GM18507 (cell line): Measurements from ENCODE around the gene TMEM108.

Experiments
- DNase-seq: peaks from one replicate; pipeline ENCODE4 v3.0.0; 2011; ENCODE audit warnings: low read depth; ENCODE audit not compliant: insufficient read length; ENCODE audit errors: extremely low spot score
- FAIRE-seq: peaks from 2 replicates; lab custom pipeline; 2011; peaks lifted over from hg19 to GRCh38; lab: Jason Lieb, UNC

The TMEM108 gene

GRCh38 chr3:133368371-133369067 is 330.3 kb downstream of the TMEM108 start:
- no peak for FAIRE-seq

GRCh38 chr3:133369068-133369440 is 330.9 kb downstream of the TMEM108 start:
- no peak for FAIRE-seq
- no peak for DNase-seq

More at GRCh38 chr3:133368371-133369067, 330.3 kb downstream of the TMEM108 start:
- no peak for DNase-seq

GRCh38 chr3:133371181-133371580 is 333.0 kb downstream of the TMEM108 start:
- DNase-seq (no peak), FAIRE-seq (no peak)

- DNase-seq (no peak), FAIRE-seq (no peak)
Measured at GRCh38 chr3:133371676-133372075, 333.5 kb downstream of the TMEM108 start.

- no peak for FAIRE-seq
- DNase-seq: no peak
Measured at GRCh38 chr3:133374708-133375402, 336.7 kb downstream of the TMEM108 start.

- no peak for FAIRE-seq
- DNase-seq: no peak
Measured at GRCh38 chr3:133375403-133375745, 337.2 kb downstream of the TMEM108 start.

- no peak for FAIRE-seq
- DNase-seq: no peak
Measured at GRCh38 chr3:133376810-133377209, 338.6 kb downstream of the TMEM108 start.

GRCh38 chr3:133377396-133377795 is 339.2 kb downstream of the TMEM108 start:
- DNase-seq (no peak), FAIRE-seq (peak; percentile 68)

- no peak for DNase-seq
- no peak for FAIRE-seq
Measured at GRCh38 chr3:133379926-133380325, 341.7 kb downstream of the TMEM108 start.

- no peak for DNase-seq
- FAIRE-seq: no peak
Measured at GRCh38 chr3:133380481-133381225, 342.5 kb downstream of the TMEM108 start.

GRCh38 chr3:133381346-133382109 is 343.3 kb downstream of the TMEM108 start:
- no peak for FAIRE-seq
- no peak for DNase-seq

- no peak for FAIRE-seq
- DNase-seq: no peak
Measured at GRCh38 chr3:133383175-133383574, 345.0 kb downstream of the TMEM108 start.

- DNase-seq (no peak), FAIRE-seq (no peak)
Measured at GRCh38 chr3:133383741-133384140, 345.6 kb downstream of the TMEM108 start.

GRCh38 chr3:133384331-133385027 is 346.3 kb downstream of the TMEM108 start:
- FAIRE-seq (peak; percentile 75), DNase-seq (peak; percentile 35)

- no peak for FAIRE-seq
- no peak for DNase-seq
Measured at GRCh38 chr3:133386876-133387275, 348.7 kb downstream of the TMEM108 start.

- DNase-seq: no peak
- FAIRE-seq: no peak
Measured at GRCh38 chr3:133387341-133387740, 349.1 kb downstream of the TMEM108 start.

- FAIRE-seq (no peak), DNase-seq (no peak)
Measured at GRCh38 chr3:133388696-133389395, 350.7 kb downstream of the TMEM108 start.

GRCh38 chr3:133390715-133391114 is 352.5 kb downstream of the TMEM108 start:
- DNase-seq (no peak), FAIRE-seq (no peak)

- DNase-seq (no peak), FAIRE-seq (no peak)
Measured at GRCh38 chr3:133393204-133393603, 355.0 kb downstream of the TMEM108 start.
